ENCODE measurements around the gene MTMR10. TPM values are rescaled to one million over a fixed set of nuclear protein-coding genes. Genes with fewer than 3 reads are reported as not detected.

Gene MTMR10
- total RNA-seq, 1 experiment from 2014 or later: 16.0 TPM

DNA sequence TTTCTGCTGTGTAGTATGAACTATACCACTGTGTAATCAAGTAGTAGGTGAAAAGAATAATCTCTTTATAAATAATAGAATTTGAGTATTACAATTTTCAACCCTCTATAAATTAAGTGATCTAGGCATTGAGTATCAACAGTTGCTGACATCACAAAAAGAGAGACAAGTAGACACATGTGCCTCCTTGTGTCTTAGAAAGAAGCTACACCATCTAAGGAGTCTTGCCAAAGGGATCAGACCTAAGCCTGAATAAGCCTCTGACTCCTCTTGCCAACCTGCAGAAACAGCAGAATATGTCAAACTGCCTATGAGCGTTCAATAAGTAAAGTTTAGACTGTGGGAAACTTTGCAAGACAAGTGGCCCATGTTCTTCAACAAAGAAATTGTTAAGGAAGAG lies 5.8 kb upstream of the MTMR10 start:
- BruUV-seq (replicated peaks): no TSS peak
- Histone ChIP-seq H3K27me3 (replicated peaks; ENCODE audit: insufficient read depth, low read depth, low read length, poor library complexity) (peaks cover 3% of the 10 kb centered on the region), H3K4me1 (ENCODE audit: insufficient read depth, low read length, poor library complexity, severe bottlenecking) (no peaks in the 10 kb centered on the region), H3K9me3 (ENCODE audit: low read depth, low read length, poor library complexity, severe bottlenecking) (no peaks in the 10 kb centered on the region), H3K36me3 (ENCODE audit: insufficient read depth, low read length, poor library complexity, severe bottlenecking) (no peaks in the 10 kb centered on the region), H3K27ac (ENCODE audit: low read depth, low read length, poor library complexity, severe bottlenecking) (no peak overlapping the region), H3K4me3 (ENCODE audit: low read depth, low read length, poor library complexity, severe bottlenecking) (no peak overlapping the region)
- TF ChIP-seq EZH2 (IDR thresholded peaks at IDR 0.05; ENCODE audit: borderline replicate concordance, low read depth, low read length, poor library complexity, severe bottlenecking): no peak
- TF ChIP-seq, protein P1, sequence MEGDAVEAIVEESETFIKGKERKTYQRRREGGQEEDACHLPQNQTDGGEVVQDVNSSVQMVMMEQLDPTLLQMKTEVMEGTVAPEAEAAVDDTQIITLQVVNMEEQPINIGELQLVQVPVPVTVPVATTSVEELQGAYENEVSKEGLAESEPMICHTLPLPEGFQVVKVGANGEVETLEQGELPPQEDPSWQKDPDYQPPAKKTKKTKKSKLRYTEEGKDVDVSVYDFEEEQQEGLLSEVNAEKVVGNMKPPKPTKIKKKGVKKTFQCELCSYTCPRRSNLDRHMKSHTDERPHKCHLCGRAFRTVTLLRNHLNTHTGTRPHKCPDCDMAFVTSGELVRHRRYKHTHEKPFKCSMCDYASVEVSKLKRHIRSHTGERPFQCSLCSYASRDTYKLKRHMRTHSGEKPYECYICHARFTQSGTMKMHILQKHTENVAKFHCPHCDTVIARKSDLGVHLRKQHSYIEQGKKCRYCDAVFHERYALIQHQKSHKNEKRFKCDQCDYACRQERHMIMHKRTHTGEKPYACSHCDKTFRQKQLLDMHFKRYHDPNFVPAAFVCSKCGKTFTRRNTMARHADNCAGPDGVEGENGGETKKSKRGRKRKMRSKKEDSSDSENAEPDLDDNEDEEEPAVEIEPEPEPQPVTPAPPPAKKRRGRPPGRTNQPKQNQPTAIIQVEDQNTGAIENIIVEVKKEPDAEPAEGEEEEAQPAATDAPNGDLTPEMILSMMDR (conservative IDR thresholded peaks at IDR 0.05; ENCODE audit: low read depth, low read length): no peak
- intact Hi-C loops (cut with micrococcal nuclease; ENCODE audit: unreplicated experiment): no loop called here
- ChIA-PET POLR2A (ENCODE audit: low non-redundant PET) (no interaction called here), CTCF (no interaction called here)
- no peak for DNase-seq (ENCODE audit: low spot score)

DNA sequence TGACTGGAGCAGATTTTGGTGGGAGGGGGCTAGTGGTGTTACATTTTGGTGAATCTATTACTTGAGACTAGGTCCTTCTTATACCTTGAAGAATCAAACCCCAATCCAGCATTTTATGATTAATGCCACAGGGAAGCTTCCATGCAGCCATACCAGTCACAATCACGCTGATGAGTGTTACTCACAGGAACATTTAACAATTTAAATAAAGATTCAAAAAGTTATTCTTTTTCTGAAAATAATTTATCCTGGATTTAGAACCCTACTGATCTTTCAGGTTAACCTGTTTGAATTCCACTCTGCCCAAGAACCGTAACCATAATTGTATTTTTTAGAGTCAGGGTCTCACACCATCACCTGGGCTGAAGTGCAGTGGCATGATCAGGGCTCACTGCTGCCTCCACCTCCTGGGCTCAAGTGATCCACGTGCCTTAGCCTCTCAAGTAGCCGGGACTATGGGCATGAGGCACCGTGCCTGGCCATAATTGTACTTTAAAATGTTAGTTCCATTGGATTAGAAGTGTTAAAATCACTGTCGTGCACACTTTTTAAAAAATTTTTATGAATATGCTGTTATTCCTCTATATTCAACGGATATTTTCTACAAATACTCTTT lies 929 bp upstream of the MTMR10 start:
- peaks cover 7% of the 10 kb centered on the region for H3K4me1 ChIP-seq (ENCODE audit: insufficient read depth, low read length, poor library complexity, severe bottlenecking)
- ChIA-PET CTCF (no interaction called here), POLR2A (ENCODE audit: low non-redundant PET) (no interaction called here)
- TF ChIP-seq, protein P1 (conservative IDR thresholded peaks at IDR 0.05; ENCODE audit: low read depth, low read length): no peak
- TF ChIP-seq EZH2 (IDR thresholded peaks at IDR 0.05; ENCODE audit: borderline replicate concordance, low read depth, low read length, poor library complexity, severe bottlenecking): no peak
- H3K27ac ChIP-seq (ENCODE audit: low read depth, low read length, poor library complexity, severe bottlenecking): peak overlapping the region; percentile 89
- DNase-seq (ENCODE audit: low spot score): no peak
- no peaks in the 10 kb centered on the region for H3K36me3 ChIP-seq (ENCODE audit: insufficient read depth, low read length, poor library complexity, severe bottlenecking)
- H3K9me3 ChIP-seq (ENCODE audit: low read depth, low read length, poor library complexity, severe bottlenecking): no peaks in the 10 kb centered on the region
- TSS peak; percentile 90 for BruUV-seq (replicated peaks)
- peak overlapping the region; percentile 94 for H3K4me3 ChIP-seq (ENCODE audit: low read depth, low read length, poor library complexity, severe bottlenecking)
- intact Hi-C loops (cut with micrococcal nuclease; ENCODE audit: unreplicated experiment): loop anchor here (5.0 kb wide), 2 partner anchors 40 to 90 kb away; partner anchors contain the start of gene FAN1
- H3K27me3 ChIP-seq (replicated peaks; ENCODE audit: insufficient read depth, low read depth, low read length, poor library complexity): no peaks in the 10 kb centered on the region

DNA sequence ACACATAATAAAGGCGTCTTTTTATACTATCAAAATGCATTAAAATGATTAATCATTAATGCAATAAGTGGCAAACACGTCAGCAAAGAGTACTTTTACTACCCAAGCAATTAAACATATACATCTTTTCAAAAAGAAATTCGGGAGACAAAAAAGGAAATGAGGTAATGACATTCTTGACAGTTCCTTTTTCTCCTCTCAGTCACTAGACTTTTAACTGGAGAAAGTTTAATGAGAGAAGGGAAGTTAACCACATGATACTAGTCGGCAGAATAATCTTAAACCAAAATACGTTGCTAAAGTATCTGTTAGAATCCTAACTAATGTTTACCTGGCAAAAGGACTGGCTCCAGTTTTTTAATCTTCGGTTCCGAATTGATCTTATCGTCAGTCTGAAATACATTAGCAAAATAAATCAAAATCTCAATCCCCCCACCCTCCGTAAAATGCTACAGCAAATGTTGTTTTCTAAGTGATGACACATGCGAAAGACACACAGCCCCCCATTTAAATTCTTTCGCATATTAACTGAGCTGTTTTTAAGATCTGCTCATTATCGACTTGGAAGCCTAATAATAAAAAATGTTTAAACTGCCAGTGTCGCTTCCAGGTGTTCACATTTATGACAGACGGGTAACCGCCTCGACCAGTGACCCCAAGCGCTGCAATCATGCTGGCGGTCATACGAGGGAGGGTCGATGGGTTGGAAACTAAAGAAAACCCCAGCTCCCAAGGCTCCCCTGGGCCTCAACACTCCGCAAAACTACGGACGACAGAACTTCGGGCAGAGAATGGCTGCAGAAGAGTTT lies 778 bp downstream of the MTMR10 start:
- Histone ChIP-seq H3K27me3 (replicated peaks; ENCODE audit: insufficient read depth, low read depth, low read length, poor library complexity) (no peaks in the 10 kb centered on the region), H3K4me1 (ENCODE audit: insufficient read depth, low read length, poor library complexity, severe bottlenecking) (peaks cover 7% of the 10 kb centered on the region), H3K9me3 (ENCODE audit: low read depth, low read length, poor library complexity, severe bottlenecking) (no peaks in the 10 kb centered on the region), H3K36me3 (ENCODE audit: insufficient read depth, low read length, poor library complexity, severe bottlenecking) (no peaks in the 10 kb centered on the region), H3K27ac (ENCODE audit: low read depth, low read length, poor library complexity, severe bottlenecking) (peak overlapping the region; percentile 89), H3K4me3 (ENCODE audit: low read depth, low read length, poor library complexity, severe bottlenecking) (peak overlapping the region; percentile 94)
- DNase-seq (ENCODE audit: low spot score): peak; percentile 57
- intact Hi-C loops (cut with micrococcal nuclease; ENCODE audit: unreplicated experiment): loop anchor here (5.0 kb wide), 2 partner anchors 42 to 88 kb away; partner anchors contain the start of gene FAN1
- TF ChIP-seq EZH2 (IDR thresholded peaks at IDR 0.05; ENCODE audit: borderline replicate concordance, low read depth, low read length, poor library complexity, severe bottlenecking): no peak
- TF ChIP-seq, protein P1 (conservative IDR thresholded peaks at IDR 0.05; ENCODE audit: low read depth, low read length): no peak
- ChIA-PET POLR2A (ENCODE audit: low non-redundant PET) (no interaction called here), CTCF (interaction anchor here (1.1 kb wide), 1 partner anchor 138 kb away, joined by 3 read pairs; no protein-coding TSS in a partner anchor)
- BruUV-seq (replicated peaks): TSS peak; percentile 54

All from A673 (cell line).